HG02981 (cell line): Measurements from ENCODE around the gene PPFIA3.
"Not testable (repeated sequence)": the region's sequence is repeated elsewhere in the genome, so short reads cannot be mapped to it uniquely, and the experiment has no call there.

Experiments
- ATAC-seq: cut with Tn5 transposase; IDR thresholded peaks from one replicate; pipeline ENCODE4 v1.9.1; 2021; ENCODE audit warnings: mild to moderate bottlenecking, moderate library complexity; ENCODE audit not compliant: unreplicated experiment

Gene PPFIA3

DNA sequence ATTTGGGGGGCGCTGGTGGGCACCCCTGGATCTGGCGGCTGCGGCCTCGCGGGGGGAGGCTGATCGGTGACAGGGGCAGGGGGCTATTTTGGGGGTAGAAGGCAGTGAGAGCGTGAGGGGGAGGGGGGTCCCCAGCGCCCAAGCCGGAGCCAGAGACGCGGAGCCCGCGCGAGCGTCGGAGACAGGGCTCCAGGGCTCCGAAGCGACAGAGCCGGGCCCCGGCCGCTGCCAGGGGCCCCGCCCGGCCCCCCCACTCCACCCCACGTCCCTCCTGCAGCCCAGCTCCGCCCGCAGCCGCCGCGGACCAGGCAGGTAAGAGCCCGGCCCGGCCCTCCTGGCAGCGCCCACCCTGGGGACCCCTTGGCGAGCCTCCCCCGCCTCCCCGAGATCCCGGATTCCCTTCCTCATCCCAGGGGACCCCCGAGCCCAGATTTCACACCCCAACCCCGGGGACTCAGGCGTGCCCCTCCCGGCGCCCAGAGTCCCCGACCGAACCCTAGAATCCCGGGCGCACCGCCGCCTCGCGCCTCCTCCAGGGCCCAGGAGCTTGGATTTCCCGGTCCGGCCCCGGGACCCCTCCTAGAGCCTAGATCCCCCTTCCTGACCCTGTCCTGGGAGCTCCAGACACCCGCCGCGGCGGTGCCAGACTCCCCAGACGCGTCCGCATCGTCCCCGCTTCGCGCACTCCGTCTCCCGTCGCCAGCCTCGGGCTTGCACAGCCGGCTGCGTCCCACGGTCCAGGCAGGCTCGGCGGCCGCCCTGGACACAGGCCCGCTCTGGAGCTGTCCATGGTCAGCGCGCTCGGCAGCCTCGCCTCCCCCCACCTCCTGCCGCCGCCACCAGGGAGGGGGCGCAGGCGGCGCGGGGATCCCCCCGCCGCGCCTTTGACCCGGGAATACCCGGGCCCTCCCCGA is at the start of gene PPFIA3:
Gene PPFIA3 (plus strand): TSS at position 134 of the 914 bp plus-strand sequence. CDS start 8,330 bp downstream, outside the sequence.
- no peak for ATAC-seq

GRCh38 chr19:49070416-49070815 is 48.9 kb upstream of the PPFIA3 start:
- no peak for ATAC-seq

GRCh38 chr19:49071860-49072547 is 47.3 kb upstream of the PPFIA3 start:
- no peak for ATAC-seq

GRCh38 chr19:49073514-49074378 is 45.6 kb upstream of the PPFIA3 start:
- no peak for ATAC-seq

DNA sequence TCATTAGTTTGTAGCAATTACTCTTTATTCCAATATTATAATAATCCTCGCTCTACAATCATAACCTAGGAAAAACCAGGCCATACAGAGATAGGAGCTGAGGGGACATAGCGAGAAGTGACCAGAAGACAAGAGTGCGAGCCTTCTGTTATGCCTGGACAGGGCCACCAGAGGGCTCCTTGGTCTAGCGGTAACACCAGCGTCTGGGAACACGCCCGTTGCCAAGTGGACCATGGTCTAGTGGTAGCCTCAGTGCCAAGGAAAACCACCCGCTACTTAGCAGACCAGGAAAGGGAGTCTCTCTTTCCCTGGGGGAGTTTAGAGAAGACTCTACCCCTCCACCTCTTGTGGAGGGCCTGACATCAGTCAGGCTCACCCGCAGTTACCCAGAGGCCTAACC is 44.5 kb upstream of the PPFIA3 start:
- ATAC-seq, result not testable (repeated sequence)

DNA sequence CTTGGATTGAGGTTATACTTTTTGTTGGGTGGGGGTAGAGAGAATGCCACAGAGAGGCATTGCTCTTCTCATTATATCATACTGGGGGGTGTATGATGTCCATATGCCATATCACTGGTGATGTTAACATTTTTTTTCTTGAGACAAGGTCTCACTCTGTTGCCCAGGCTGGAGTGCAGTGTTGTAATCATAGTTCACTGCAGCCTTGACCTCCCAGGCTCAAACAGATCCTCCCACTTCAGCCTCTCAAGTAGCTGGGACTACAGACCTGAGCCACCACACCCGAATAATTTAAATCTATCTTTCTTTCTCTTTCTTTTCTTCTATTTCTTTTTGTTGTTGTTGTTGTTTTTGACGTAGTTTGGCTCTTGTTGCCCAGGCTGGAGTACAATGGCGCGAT is 39.0 kb upstream of the PPFIA3 start:
- no peak for ATAC-seq

DNA sequence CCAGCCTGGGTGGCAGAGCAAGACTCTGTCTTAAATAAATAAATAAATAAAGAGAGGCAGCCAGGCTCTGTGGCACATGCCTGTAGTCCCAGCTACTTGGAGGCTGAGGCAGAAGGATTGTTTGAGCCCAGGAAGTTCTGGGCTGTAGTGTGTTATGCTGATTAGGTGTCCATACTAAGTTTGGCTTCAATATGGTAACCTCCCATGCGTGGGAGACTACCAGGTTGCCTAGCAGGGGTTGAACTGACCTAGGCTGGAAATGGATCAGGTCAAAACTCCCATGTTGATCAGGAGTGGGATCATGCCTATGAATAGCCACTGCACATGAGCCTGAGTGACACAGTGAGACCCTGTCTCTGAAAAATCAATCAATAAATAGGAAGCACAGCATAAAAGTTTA is 38.1 kb upstream of the PPFIA3 start:
- no peak for ATAC-seq

GRCh38 chr19:49084206-49085019 is 34.9 kb upstream of the PPFIA3 start:
- ATAC-seq, result no peak

DNA sequence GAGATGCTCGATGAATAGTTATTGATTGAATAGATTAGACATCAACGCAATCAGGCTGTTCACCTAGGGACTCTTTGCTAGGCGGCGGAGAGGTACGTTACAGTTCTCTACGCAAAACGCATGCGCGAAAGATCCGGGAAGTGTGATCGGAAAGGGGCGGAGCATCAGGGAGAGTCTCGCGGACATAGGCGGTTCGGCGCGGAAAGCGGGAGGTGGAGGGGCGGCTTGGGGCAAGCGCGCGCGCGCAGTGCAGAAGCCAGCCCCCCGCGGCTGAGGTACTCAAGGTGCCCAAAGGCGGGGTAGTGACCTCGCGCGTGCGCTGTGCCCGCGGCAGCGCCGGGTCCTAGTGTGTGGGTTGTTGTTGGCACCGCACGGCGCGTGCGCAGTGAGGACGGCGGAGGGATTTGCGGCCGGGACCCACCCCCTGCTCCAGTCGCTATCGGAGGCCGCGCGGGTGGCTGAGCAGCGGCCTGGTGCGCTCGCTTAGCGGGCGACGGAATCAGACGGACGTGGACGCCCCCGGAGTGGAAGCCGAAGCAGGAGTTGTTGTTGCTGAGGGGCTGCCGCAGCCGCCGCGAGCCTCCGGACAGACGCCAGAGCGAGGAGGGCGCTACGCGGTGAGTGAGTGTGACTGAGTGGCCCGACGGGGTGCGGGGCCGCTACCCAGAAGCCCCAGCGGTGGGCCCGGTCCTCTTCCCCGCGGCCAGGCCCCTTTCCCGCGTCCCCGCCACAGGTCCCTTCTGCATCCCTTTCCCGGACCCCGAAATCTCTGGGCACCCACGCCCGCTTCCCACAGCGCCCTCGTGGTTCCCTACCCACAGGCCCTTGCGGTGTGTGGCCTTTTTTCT is 34.1 kb upstream of the PPFIA3 start, which contains the start of gene SNRNP70:
Gene SNRNP70 (plus strand): TSS at position 432 of the 848 bp plus-strand sequence. CDS start 964 bp downstream, outside the sequence.
- peak; percentile 76 for ATAC-seq

DNA sequence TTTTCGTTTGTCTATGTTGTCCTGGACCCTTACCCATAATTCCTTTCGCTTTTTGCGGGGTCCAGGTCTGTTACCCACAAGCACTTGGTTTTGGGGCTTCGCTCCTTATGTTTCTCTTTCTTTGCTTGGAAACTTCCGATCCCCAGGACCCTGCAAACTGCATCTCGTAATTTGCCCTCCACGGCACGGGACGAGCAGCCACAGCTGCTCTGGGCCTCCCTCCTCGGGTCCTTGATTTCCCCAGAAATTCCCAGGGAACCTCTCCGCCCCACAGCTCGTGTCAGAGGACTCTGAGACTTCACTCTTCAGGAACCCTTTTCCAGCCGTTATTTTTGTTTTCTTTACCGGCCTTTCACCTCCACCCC is 33.5 kb upstream of the PPFIA3 start:
- no peak for ATAC-seq

- ATAC-seq, result no peak
These were observed 33.0 kb upstream of the PPFIA3 start for GRCh38 chr19:49086296-49086695.

- no peak for ATAC-seq
These were observed 27.8 kb upstream of the PPFIA3 start for GRCh38 chr19:49091391-49092038.

DNA sequence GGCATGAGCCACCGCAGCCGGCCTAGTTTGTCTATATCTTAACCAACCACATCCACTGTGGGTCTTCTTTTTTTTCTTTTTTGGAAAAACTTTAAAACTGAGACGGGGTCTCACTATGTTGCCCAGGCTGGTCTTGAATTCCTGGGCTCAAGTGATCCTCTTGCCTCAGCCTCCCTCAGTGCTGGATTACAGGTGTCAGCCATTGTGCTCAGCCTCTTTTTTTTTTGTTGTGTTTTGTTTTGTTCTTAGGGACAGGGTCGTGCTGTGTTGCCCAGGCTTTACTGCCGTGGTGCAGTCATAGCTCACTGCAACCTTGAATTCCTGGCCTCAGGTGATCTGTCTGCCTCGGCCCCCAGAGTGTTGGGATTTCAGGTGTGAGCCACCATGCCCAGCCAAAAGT is 26.7 kb upstream of the PPFIA3 start:
- ATAC-seq, result no peak

GRCh38 chr19:49094505-49095482 is 24.6 kb upstream of the PPFIA3 start:
- ATAC-seq, result no peak

DNA sequence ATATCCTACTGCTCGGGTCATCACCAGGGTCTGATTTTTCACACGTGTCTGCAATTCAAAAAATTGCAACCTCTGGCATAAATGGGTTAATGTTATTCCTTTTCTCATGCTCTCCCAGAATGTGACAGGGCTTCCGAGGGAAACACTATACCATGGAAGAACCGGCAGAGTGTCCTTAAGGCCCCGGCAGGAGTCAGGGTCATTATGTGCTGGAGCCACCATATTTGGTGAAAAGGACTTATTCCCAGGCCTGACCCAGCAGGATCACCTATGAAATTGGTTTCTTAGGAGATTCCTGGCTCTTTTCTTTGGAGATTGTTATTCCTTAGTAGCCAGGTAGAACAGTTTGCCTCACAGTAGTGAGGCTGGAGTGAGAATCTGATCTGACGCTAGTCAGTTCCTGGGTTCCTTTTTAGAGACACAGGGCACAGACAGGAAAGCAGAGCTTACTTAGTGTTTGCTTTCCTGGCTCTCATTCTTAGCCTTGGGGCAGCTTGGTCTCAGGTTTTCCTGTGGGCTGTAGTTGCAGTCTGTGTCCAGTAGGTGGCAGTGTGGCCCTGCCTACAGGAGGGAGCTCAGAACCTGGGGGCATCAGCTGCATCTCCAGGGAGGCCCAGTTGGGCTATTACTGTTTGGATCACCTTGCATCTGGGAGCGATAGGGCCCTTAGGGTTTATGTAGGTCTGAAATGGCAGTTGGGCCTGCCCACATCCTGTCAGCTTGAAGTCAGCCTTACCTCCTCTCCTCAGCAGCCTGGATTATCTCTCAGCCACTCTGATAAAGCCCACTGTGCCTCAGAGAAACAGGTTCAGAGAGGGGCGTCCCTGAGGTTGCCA is 21.7 kb upstream of the PPFIA3 start:
- ATAC-seq, result no peak

DNA sequence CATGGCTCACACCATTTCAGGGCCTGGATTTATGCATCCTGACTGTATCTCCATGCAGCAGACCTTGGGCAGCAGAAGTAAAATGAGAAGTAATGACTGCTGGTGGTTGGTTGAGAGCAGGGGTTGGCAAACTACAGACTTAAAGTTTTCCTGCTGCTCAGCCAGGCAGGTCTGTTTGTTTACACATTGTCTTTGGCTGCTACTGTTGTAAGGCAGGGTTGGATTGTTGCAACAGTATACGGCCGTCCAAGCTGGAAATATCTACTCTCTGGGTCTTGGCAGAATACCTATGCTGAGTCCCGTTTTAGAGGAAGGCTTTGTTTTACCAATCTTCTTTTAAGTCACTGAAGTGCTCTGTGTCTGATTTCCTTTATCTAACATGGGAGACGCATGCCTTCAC is 20.5 kb upstream of the PPFIA3 start:
- ATAC-seq, result no peak

GRCh38 chr19:49101160-49101559 is 18.2 kb upstream of the PPFIA3 start:
- no peak for ATAC-seq
